Subcutaneous abdominal adipose tissue (tissue), 5 donors: Measurements from ENCODE around the gene QRFP.

Experiments used
- H3K27ac ChIP-seq: one replicate; pipeline ENCODE4 v1.7.0; 2013; ENCODE audit warnings: low read depth, mild to moderate bottlenecking, inconsistent platforms, low read length, moderate library complexity
- H3K27me3 ChIP-seq, 5 donors: one replicate each; pipeline ENCODE4 v1.7.0; 2013; ENCODE audit warnings: low read length in 5 of 5, inconsistent platforms in 1 of 5; ENCODE audit not compliant: control insufficient read depth in 5 of 5, insufficient read depth in 4 of 5
- H3K36me3 ChIP-seq, 5 donors: one replicate each; pipeline ENCODE4 v1.7.0; 2013; ENCODE audit warnings: low read length in 5 of 5; ENCODE audit not compliant: control insufficient read depth in 5 of 5, insufficient read depth in 5 of 5
- H3K4me1 ChIP-seq, 5 donors: one replicate each; pipeline ENCODE4 v1.7.0; 2013; ENCODE audit warnings: low read length in 5 of 5, mild to moderate bottlenecking in 3 of 5, moderate library complexity in 1 of 5; ENCODE audit not compliant: control insufficient read depth in 5 of 5, insufficient read depth in 5 of 5
- H3K4me3 ChIP-seq, 5 donors: one replicate each; pipeline ENCODE4 v1.7.0; 2013; ENCODE audit warnings: low read length in 5 of 5, low read depth in 1 of 5
- H3K9ac ChIP-seq, 5 donors: one replicate each; pipeline ENCODE4 v1.7.0; 2013; ENCODE audit warnings: low read length in 5 of 5, mild to moderate bottlenecking in 4 of 5, moderate library complexity in 3 of 5
- H3K9me3 ChIP-seq, 5 donors: one replicate each; pipeline ENCODE4 v1.7.0; 2013; ENCODE audit warnings: low read length in 5 of 5; ENCODE audit not compliant: control insufficient read depth in 5 of 5
- donor health status: healthy.
- donor health status: healthy.
- donor health status: healthy.
- donor health status: healthy.
- donor health status: healthy.

QRFP gene

GRCh38 chr9:130896233-130897014, at the start of gene QRFP:
Gene QRFP, minus strand, starts transcription at chr9:130896812. Its CDS starts 2,974 bp downstream, at chr9:130893838.
- Histone ChIP-seq H3K4me1 (peaks cover 0 to 31% (median 26%) of the 10 kb centered on the region in 5 donors), H3K36me3 (peaks cover 0 to 18% (median 10%) of the 10 kb centered on the region in 5 donors), H3K27ac (no peak within 1 kb of the TSS), H3K9me3 (no peaks in the 10 kb centered on the region), H3K4me3 (no peak within 1 kb of the TSS), H3K9ac (no peak within 1 kb of the TSS), H3K27me3 (peaks cover 23 to 33% (median 27%) of the 10 kb centered on the region in 5 donors)

GRCh38 chr9:130945173-130945572, 48.6 kb upstream of the QRFP start:
- Histone ChIP-seq H3K9me3 (peaks cover 5 to 7% (median 6%) of the 10 kb centered on the region in 5 donors), H3K36me3 (no peaks in the 10 kb centered on the region), H3K27me3 (peaks cover 27 to 49% (median 40%) of the 10 kb centered on the region in 5 donors), H3K9ac (no peak overlapping the region), H3K27ac (no peak overlapping the region), H3K4me3 (no peak overlapping the region), H3K4me1 (peaks cover 0 to 6% (median 0%) of the 10 kb centered on the region in 5 donors)

- H3K27me3 ChIP-seq: peaks cover 27 to 49% (median 39%) of the 10 kb centered on the region in 5 donors
- H3K9ac ChIP-seq: no peak overlapping the region
- H3K4me1 ChIP-seq: peaks cover 0 to 7% (median under 1%) of the 10 kb centered on the region in 5 donors
- no peak overlapping the region for H3K27ac ChIP-seq
- peaks cover 1 to 2% (median 2%) of the 10 kb centered on the region in 5 donors for H3K9me3 ChIP-seq
- H3K36me3 ChIP-seq: no peaks in the 10 kb centered on the region
- H3K4me3 ChIP-seq: no peak overlapping the region
These were observed 48.0 kb upstream of the QRFP start for GRCh38 chr9:130944510-130945058.

- Histone ChIP-seq H3K27me3 (peaks cover 28 to 48% (median 38%) of the 10 kb centered on the region in 5 donors), H3K4me3 (no peak overlapping the region), H3K27ac (no peak overlapping the region), H3K36me3 (no peaks in the 10 kb centered on the region), H3K9ac (no peak overlapping the region), H3K9me3 (no peaks in the 10 kb centered on the region), H3K4me1 (peaks cover 0 to 15% (median 9%) of the 10 kb centered on the region in 5 donors)
These were observed 47.2 kb upstream of the QRFP start for GRCh38 chr9:130943777-130944176.

- Histone ChIP-seq H3K4me1 (peaks cover 0 to 20% (median 12%) of the 10 kb centered on the region in 5 donors), H3K9ac (no peak overlapping the region), H3K36me3 (no peaks in the 10 kb centered on the region), H3K27me3 (peaks cover 30 to 48% (median 37%) of the 10 kb centered on the region in 5 donors), H3K9me3 (no peaks in the 10 kb centered on the region), H3K27ac (no peak overlapping the region), H3K4me3 (no peak overlapping the region)
These were observed 46.6 kb upstream of the QRFP start for GRCh38 chr9:130943221-130943620.

- H3K27me3 ChIP-seq: peaks cover 34 to 48% (median 43%) of the 10 kb centered on the region in 5 donors
- no peak overlapping the region for H3K9ac ChIP-seq
- H3K27ac ChIP-seq: no peak overlapping the region
These were observed 46.1 kb upstream of the QRFP start for GRCh38 chr9:130942679-130943078.

GRCh38 chr9:130942084-130942483, 45.5 kb upstream of the QRFP start:
- Histone ChIP-seq H3K4me3 (no peak overlapping the region), H3K9me3 (no peaks in the 10 kb centered on the region), H3K27me3 (peaks cover 36 to 48% (median 48%) of the 10 kb centered on the region in 5 donors), H3K4me1 (peaks cover 0 to 25% (median 14%) of the 10 kb centered on the region in 5 donors), H3K36me3 (no peaks in the 10 kb centered on the region), H3K27ac (no peak overlapping the region), H3K9ac (no peak overlapping the region)

More at GRCh38 chr9:130942679-130943078, 46.1 kb upstream of the QRFP start:
- no peaks in the 10 kb centered on the region for H3K9me3 ChIP-seq
- no peak overlapping the region for H3K4me3 ChIP-seq
- H3K36me3 ChIP-seq: no peaks in the 10 kb centered on the region
- peaks cover 0 to 25% (median 14%) of the 10 kb centered on the region in 5 donors for H3K4me1 ChIP-seq

- H3K27me3 ChIP-seq: peaks cover 37 to 57% (median 53%) of the 10 kb centered on the region in 5 donors
- H3K4me1 ChIP-seq: peaks cover 0 to 33% (median 20%) of the 10 kb centered on the region in 5 donors
- H3K9me3 ChIP-seq: no peaks in the 10 kb centered on the region
- H3K9ac ChIP-seq: no peak overlapping the region
- no peak overlapping the region for H3K4me3 ChIP-seq
- H3K27ac ChIP-seq: no peak overlapping the region
- H3K36me3 ChIP-seq: no peaks in the 10 kb centered on the region
These were observed 44.3 kb upstream of the QRFP start for GRCh38 chr9:130940693-130941576.

GRCh38 chr9:130940027-130940549, 43.5 kb upstream of the QRFP start:
- peaks cover 41 to 65% (median 59%) of the 10 kb centered on the region in 5 donors for H3K27me3 ChIP-seq
- H3K4me1 ChIP-seq: peaks cover 0 to 41% (median 28%) of the 10 kb centered on the region in 5 donors
- no peak overlapping the region for H3K4me3 ChIP-seq
- no peaks in the 10 kb centered on the region for H3K9me3 ChIP-seq
- no peak overlapping the region for H3K9ac ChIP-seq
- H3K36me3 ChIP-seq: no peaks in the 10 kb centered on the region
- no peak overlapping the region for H3K27ac ChIP-seq
